Keratinocyte (primary cell): ENCODE results near the gene NCAPH2. TPM values are rescaled to one million over a fixed set of nuclear protein-coding genes. Genes with fewer than 3 reads are reported as not detected.

Source experiments
- DNase-seq: peaks from one replicate; pipeline ENCODE4 v3.0.0-alpha.2; 2011; ENCODE audit warnings: low read depth, missing footprints, low spot score
- FAIRE-seq: peaks from 2 replicates; lab custom pipeline; 2011; peaks lifted over from hg19 to GRCh38; lab: Jason Lieb, UNC
- H2AFZ ChIP-seq: 2 replicates; pipeline ENCODE4 v1.6.0; 2012; ENCODE audit warnings: low read length, control low read depth, inconsistent platforms; ENCODE audit not compliant: control insufficient read depth
- H3K27ac ChIP-seq: 2 replicates; pipeline ENCODE4 v1.5.1; 2011; ENCODE audit warnings: low read length; ENCODE audit not compliant: control insufficient read depth, insufficient read depth
- H3K27me3 ChIP-seq: 3 replicates; pipeline ENCODE4 v1.6.0; 2011; ENCODE audit warnings: low read length; ENCODE audit not compliant: control insufficient read depth, insufficient read depth; ENCODE audit errors: extremely low read depth
- H3K36me3 ChIP-seq, 2 experiments: 2 replicates in 1 of 2; 3 replicates in 1 of 2; pipeline ENCODE4 v1.5.1; 2011; ENCODE audit warnings: low read length in 2 of 2, mild to moderate bottlenecking in 1 of 2; ENCODE audit not compliant: control insufficient read depth in 2 of 2, insufficient read depth in 2 of 2; ENCODE audit errors: extremely low read depth in 1 of 2
- H3K4me1 ChIP-seq: 3 replicates; pipeline ENCODE4 v1.5.1; 2011; ENCODE audit warnings: low read length; ENCODE audit not compliant: control insufficient read depth, insufficient read depth; ENCODE audit errors: extremely low read depth
- H3K4me2 ChIP-seq: 3 replicates; pipeline ENCODE4 v1.6.0; 2011; ENCODE audit warnings: low read depth, low read length; ENCODE audit not compliant: control insufficient read depth, insufficient read depth; ENCODE audit errors: extremely low read depth
- H3K4me3 ChIP-seq, 3 experiments: fragments of 200-600 bp in 1 of 3; sonication (generic) in 1 of 3; 2 replicates in 2 of 3; 3 replicates in 1 of 3; pipeline ENCODE4 v1.5.1; 2011 to 2016; ENCODE audit warnings: low read length in 3 of 3, mild to moderate bottlenecking in 3 of 3, control low read depth in 2 of 3, inconsistent platforms in 1 of 3, low read depth in 1 of 3, mixed read lengths in 1 of 3, mixed run types in 1 of 3, moderate library complexity in 1 of 3; ENCODE audit not compliant: control insufficient read depth in 2 of 3, insufficient read depth in 2 of 3; ENCODE audit errors: extremely low read depth in 1 of 3
- H3K79me2 ChIP-seq: 2 replicates; pipeline ENCODE4 v1.6.0; 2012; ENCODE audit warnings: low read length; ENCODE audit not compliant: control insufficient read depth, insufficient read depth
- H3K9ac ChIP-seq: 3 replicates; pipeline ENCODE4 v1.6.0; 2011; ENCODE audit warnings: low read length; ENCODE audit not compliant: control insufficient read depth, insufficient read depth; ENCODE audit errors: extremely low read depth
- H3K9me1 ChIP-seq: 3 replicates; pipeline ENCODE4 v1.6.0; 2011; ENCODE audit warnings: low read length; ENCODE audit not compliant: control insufficient read depth, insufficient read depth; ENCODE audit errors: extremely low read depth
- H3K9me3 ChIP-seq: 2 replicates; pipeline ENCODE4 v1.5.1; 2012; ENCODE audit warnings: low read depth, low read length; ENCODE audit not compliant: control insufficient read depth
- H4K20me1 ChIP-seq: 3 replicates; pipeline ENCODE4 v1.6.0; 2011; ENCODE audit warnings: low read length; ENCODE audit not compliant: control insufficient read depth, insufficient read depth; ENCODE audit errors: extremely low read depth
- CTCF ChIP-seq, 3 experiments: IDR thresholded peaks in 1 of 3; conservative IDR thresholded peaks in 1 of 3; optimal IDR thresholded peaks in 1 of 3; 2 replicates in 2 of 3; 3 replicates in 1 of 3; pipeline versions ENCODE3 to v1.5.1; 2011; ENCODE audit warnings: low read length in 3 of 3, mild to moderate bottlenecking in 3 of 3, moderate library complexity in 2 of 3, control low read depth in 1 of 3, inconsistent platforms in 1 of 3; ENCODE audit not compliant: insufficient read depth in 2 of 3; ENCODE audit errors: extremely low read depth in 1 of 3
- EZH2 ChIP-seq: IDR thresholded peaks from one replicate; pipeline ENCODE4 v1.6.1; 2012; ENCODE audit warnings: inconsistent platforms, mild to moderate bottlenecking, low read length, moderate library complexity
- dilution Hi-C: fragments of 300-500 bp; cut with MboI; formaldehyde crosslinking; loops from one replicate; pipeline ENCODE4 v1.7.0; 2020; ENCODE audit warnings: low sequenced_read_pairs; ENCODE audit not compliant: extremely low pct_ligation_motif_present
- polyA plus RNA-seq, 5 experiments: library from polyadenylated mRNA; depleted of rRNA in 3 of 5; stranded (reverse) in 3 of 5; stranded (forward) in 1 of 5; unstranded in 1 of 5; fragments of >200 nt; gene quantifications; 1 replicate in 1 of 5; 2 replicates in 3 of 5; 3 replicates in 1 of 5; pipeline versions ENCODE4 v1.2.1 to v1.2.3, GENCODE V29; 2011 to 2012; ENCODE audit warnings: missing spikeins in 2 of 5, low read depth in 1 of 5, low replicate concordance in 1 of 5

Gene NCAPH2
- polyA plus RNA-seq, 1 donor (not counting 4 experiments of a cell fraction or from before 2014, with no cell fraction given) = 11.4 TPM

- H3K4me3 ChIP-seq = no peak overlapping the region
- no peaks in the 10 kb centered on the region for H4K20me1 ChIP-seq
- dilution Hi-C loops = no loop called here
- no peaks in the 10 kb centered on the region for H3K79me2 ChIP-seq
- H3K4me2 ChIP-seq = no peak overlapping the region
- H2AFZ ChIP-seq = no peak overlapping the region
- H3K9me3 ChIP-seq = no peaks in the 10 kb centered on the region
- TF ChIP-seq EZH2 (no peak), CTCF (optimal IDR thresholded peaks at IDR 0.05 in 1 of 3, IDR thresholded peaks at IDR 0.05 in 1 of 3, conservative IDR thresholded peaks at IDR 0.05 in 1 of 3; ENCODE audit: extremely low read depth in 1 of 3, insufficient read depth in 2 of 3, low read length in 3 of 3) (no peak)
- no peak for DNase-seq
- H3K9ac ChIP-seq = no peak overlapping the region
- H3K4me1 ChIP-seq = no peaks in the 10 kb centered on the region
- no peaks in the 10 kb centered on the region for H3K27me3 ChIP-seq
- no peaks in the 10 kb centered on the region for H3K9me1 ChIP-seq
- no peak overlapping the region for H3K27ac ChIP-seq
- H3K36me3 ChIP-seq = peaks cover 19 to 30% of the 10 kb centered on the region in 2 experiments
- no peak for FAIRE-seq
Observed at GRCh38 chr22:50573491-50574382, 65.7 kb downstream of the NCAPH2 start.

- Histone ChIP-seq H3K4me3 (no peak overlapping the region), H3K27ac (no peak overlapping the region), H3K9ac (no peak overlapping the region), H3K9me3 (no peaks in the 10 kb centered on the region), H4K20me1 (no peaks in the 10 kb centered on the region), H3K27me3 (no peaks in the 10 kb centered on the region), H3K4me2 (no peak overlapping the region), H3K79me2 (no peaks in the 10 kb centered on the region), H3K4me1 (no peaks in the 10 kb centered on the region), H3K9me1 (no peaks in the 10 kb centered on the region), H2AFZ (no peak overlapping the region), H3K36me3 (peaks cover 17 to 27% of the 10 kb centered on the region in 2 experiments)
- FAIRE-seq = no peak
- dilution Hi-C loops = no loop called here
- TF ChIP-seq CTCF (optimal IDR thresholded peaks at IDR 0.05 in 1 of 3, IDR thresholded peaks at IDR 0.05 in 1 of 3, conservative IDR thresholded peaks at IDR 0.05 in 1 of 3; ENCODE audit: extremely low read depth in 1 of 3, insufficient read depth in 2 of 3, low read length in 3 of 3) (no peak), EZH2 (no peak)
- DNase-seq = no peak
Observed at GRCh38 chr22:50574383-50574755, 66.3 kb downstream of the NCAPH2 start.

Other genes starting within 250 kb of the NCAPH2 start
- 10.1 to 17.9 TPM (median 11.1 TPM) in 3 replicates for gene MAPK12, start 246.5 kb upstream of the NCAPH2 start, polyA plus RNA-seq
- gene MAPK11, start 237.8 kb upstream of the NCAPH2 start, polyA plus RNA-seq = 3.4 to 12.6 TPM (median 4.6 TPM) in 3 replicates
- gene PLXNB2, start 200.6 kb upstream of the NCAPH2 start, polyA plus RNA-seq = 44.3 to 90.3 TPM (median 66.2 TPM) in 3 replicates
- gene DENND6B, start 181.2 kb upstream of the NCAPH2 start, polyA plus RNA-seq = 0.94 to 3.1 TPM (median 1.4 TPM) in 3 replicates
- gene PPP6R2, start 164.9 kb upstream of the NCAPH2 start, polyA plus RNA-seq = 19.8 to 29.7 TPM (median 23.2 TPM) in 3 replicates
- gene SBF1, start 33.2 kb upstream of the NCAPH2 start, polyA plus RNA-seq = 16.2 to 34.4 TPM (median 25.8 TPM) in 3 replicates
- gene ADM2, start 26.7 kb upstream of the NCAPH2 start, polyA plus RNA-seq = 0.21 to 0.54 TPM (median 0.27 TPM) in 3 replicates
- not detected in 3 replicates for gene MIOX, start 21.4 kb upstream of the NCAPH2 start, polyA plus RNA-seq
- gene LMF2, start 522 bp upstream of the NCAPH2 start, polyA plus RNA-seq = 13.2 to 29.4 TPM (median 22.0 TPM) in 3 replicates
- 1.9 to 4.3 TPM (median 2.4 TPM) in 3 replicates for gene SCO2, start 17.4 kb downstream of the NCAPH2 start, polyA plus RNA-seq
- 25.5 to 121 TPM (median 40.3 TPM) in 3 replicates for gene TYMP, start 21.8 kb downstream of the NCAPH2 start, polyA plus RNA-seq
- 0.01 to 0.08 TPM in 2 of 3 replicates, not detected in the other for gene KLHDC7B, start 37.7 kb downstream of the NCAPH2 start, polyA plus RNA-seq
- 0.17 to 0.36 TPM in 2 of 3 replicates, not detected in the other for gene SYCE3, start 54.7 kb downstream of the NCAPH2 start, polyA plus RNA-seq
- 10.2 to 14.6 TPM (median 11.0 TPM) in 3 replicates for gene CPT1B, start 70.2 kb downstream of the NCAPH2 start, polyA plus RNA-seq
- 39.5 to 54.9 TPM (median 49.0 TPM) in 3 replicates for gene CHKB, start 74.6 kb downstream of the NCAPH2 start, polyA plus RNA-seq
- gene MAPK8IP2, start 92.6 kb downstream of the NCAPH2 start, polyA plus RNA-seq = 0.29 to 1.0 TPM (median 0.31 TPM) in 3 replicates
- gene ARSA, start 119.9 kb downstream of the NCAPH2 start, polyA plus RNA-seq = 12.1 to 20.8 TPM (median 19.5 TPM) in 3 replicates
- gene SHANK3, start 164.6 kb downstream of the NCAPH2 start, polyA plus RNA-seq = 1.00 to 1.8 TPM (median 1.6 TPM) in 3 replicates
- gene ACR, start 230.0 kb downstream of the NCAPH2 start, polyA plus RNA-seq = not detected in 3 replicates